Lower leg skin (tissue), 3 donors: Measurements from ENCODE around the gene TMEM239.

Experiments
- CTCF ChIP-seq, 3 donors: fragments of 450-650 bp; IDR thresholded peaks; one replicate each; pipeline ENCODE4 v1.5.1; 2016; ENCODE audit warnings: antibody characterized with exemption in 3 of 3, mild to moderate bottlenecking in 3 of 3, moderate library complexity in 2 of 3
- POLR2A ChIP-seq, 2 donors: fragments of 450-650 bp; IDR thresholded peaks; one replicate each; pipeline ENCODE4 v1.6.1; 2016 to 2017; ENCODE audit warnings: antibody characterized with exemption in 2 of 2, mild to moderate bottlenecking in 1 of 2, moderate library complexity in 1 of 2

- TF ChIP-seq POLR2A (IDR thresholded peaks at IDR 0.05) = no peak
- TF ChIP-seq CTCF (IDR thresholded peaks at IDR 0.05) = no peak
These were observed at the start of gene TMEM239 for GRCh38 chr20:2816030-2816582.
